BLaER1 treated with 17β-estradiol and CSF1 and Interleukin-3, amounts not matched to agents 10 nM and 100 nM (cell line): ENCODE measurements around the gene LRRD1.
"Not testable (repeated sequence)": the region's sequence is repeated elsewhere in the genome, so short reads cannot be mapped to it uniquely, and the experiment has no call there.

Source experiments
- H3K27ac ChIP-seq, 11 experiments: shearing (Covaris generic); formaldehyde crosslinking; 2 replicates each; pipeline ENCODE4 v1.8.1; 2022
- H3K27me3 ChIP-seq, 11 experiments: shearing (Covaris generic); formaldehyde crosslinking; 2 replicates each; pipeline ENCODE4 v1.8.1; 2022
- H3K36me3 ChIP-seq, 11 experiments: shearing (Covaris generic); formaldehyde crosslinking; 2 replicates each; pipeline ENCODE4 v1.8.1; 2022
- H3K4me1 ChIP-seq, 10 experiments: shearing (Covaris generic); formaldehyde crosslinking; 2 replicates each; pipeline ENCODE4 v1.8.1; 2022
- H3K4me2 ChIP-seq, 11 experiments: shearing (Covaris generic); formaldehyde crosslinking; 2 replicates each; pipeline ENCODE4 v1.8.1; 2022
- H3K4me3 ChIP-seq, 10 experiments: shearing (Covaris generic); formaldehyde crosslinking; 2 replicates each; pipeline ENCODE4 v1.8.1; 2022
- H3K9ac ChIP-seq, 11 experiments: shearing (Covaris generic); formaldehyde crosslinking; 2 replicates each; pipeline ENCODE4 v1.8.1; 2022
- H3K9me3 ChIP-seq, 11 experiments: shearing (Covaris generic); formaldehyde crosslinking; replicated peaks in 1 of 11; 2 replicates each; pipeline ENCODE4 v1.8.1; 2022
- H4K20me1 ChIP-seq, 11 experiments: shearing (Covaris generic); formaldehyde crosslinking; 2 replicates each; pipeline ENCODE4 v1.8.1; 2022
- Cebpa-rat ChIP-seq, 11 experiments: shearing (Covaris generic); IDR thresholded peaks; 2 replicates each; pipeline ENCODE4 v1.8.1; 2022

LRRD1 gene

GRCh38 chr7:92177362-92177761 is 1.6 kb downstream of the LRRD1 start:
- H3K27me3 ChIP-seq = peaks cover 0 to 12% (median 8%) of the 10 kb centered on the region in 11 experiments; a peak in 8 of 22 replicates
- no peak for TF ChIP-seq Cebpa-rat (IDR thresholded peaks at IDR 0.05)

GRCh38 chr7:92169529-92169928 is 9.4 kb downstream of the LRRD1 start:
- not testable (repeated sequence) for H3K36me3 ChIP-seq, H3K4me2 ChIP-seq, H3K27me3 ChIP-seq, H3K4me1 ChIP-seq, H4K20me1 ChIP-seq, H3K9ac ChIP-seq, H3K27ac ChIP-seq, H3K4me3 ChIP-seq
- peaks cover 7 to 23% (median 17%) of the 10 kb centered on the region in 11 experiments; a peak in 21 of 22 replicates for H3K9me3 ChIP-seq

More at GRCh38 chr7:92177362-92177761, 1.6 kb downstream of the LRRD1 start:
- peaks cover 0 to 4% (median 0%) of the 10 kb centered on the region in 11 experiments; a peak in 1 of 22 replicates for H3K9me3 ChIP-seq
- no peaks in the 10 kb centered on the region for H4K20me1 ChIP-seq
- peaks cover 0 to 6% (median 0%) of the 10 kb centered on the region in 10 experiments; a peak in 3 of 20 replicates for H3K4me1 ChIP-seq
- no peak overlapping the region for H3K4me2 ChIP-seq
- no peaks in the 10 kb centered on the region for H3K36me3 ChIP-seq
- H3K4me3 ChIP-seq = no peak overlapping the region
- H3K9ac ChIP-seq = no peak overlapping the region
- no peak overlapping the region for H3K27ac ChIP-seq

- Histone ChIP-seq H3K27me3 (no peaks in the 10 kb centered on the region), H3K27ac (no peak overlapping the region), H3K36me3 (no peaks in the 10 kb centered on the region), H3K4me3 (no peak overlapping the region), H3K4me1 (no peaks in the 10 kb centered on the region), H4K20me1 (no peaks in the 10 kb centered on the region), H3K4me2 (no peak overlapping the region), H3K9me3 (no peaks in the 10 kb centered on the region), H3K9ac (no peak overlapping the region)
- no peak for TF ChIP-seq Cebpa-rat (IDR thresholded peaks at IDR 0.05)
Observed at GRCh38 chr7:92161271-92161670, 17.7 kb downstream of the LRRD1 start.

- Histone ChIP-seq H3K4me3 (no peak overlapping the region), H3K27ac (no peak overlapping the region), H3K9ac (no peak overlapping the region), H4K20me1 (no peaks in the 10 kb centered on the region), H3K9me3 (no peaks in the 10 kb centered on the region), H3K36me3 (no peaks in the 10 kb centered on the region), H3K27me3 (no peaks in the 10 kb centered on the region), H3K4me2 (no peak overlapping the region), H3K4me1 (peaks cover 0 to 13% (median 0%) of the 10 kb centered on the region in 10 experiments; a peak in 4 of 20 replicates)
- TF ChIP-seq Cebpa-rat (IDR thresholded peaks at IDR 0.05) = no peak
Observed at GRCh38 chr7:92158660-92159575, 20.0 kb downstream of the LRRD1 start.

GRCh38 chr7:92156990-92157389 is 22.0 kb downstream of the LRRD1 start:
- no peak overlapping the region for H3K4me3 ChIP-seq
- no peak for TF ChIP-seq Cebpa-rat (IDR thresholded peaks at IDR 0.05)
- H3K9me3 ChIP-seq = no peaks in the 10 kb centered on the region
- no peak overlapping the region for H3K9ac ChIP-seq
- no peak overlapping the region for H3K4me2 ChIP-seq
- H4K20me1 ChIP-seq = no peaks in the 10 kb centered on the region
- no peaks in the 10 kb centered on the region for H3K27me3 ChIP-seq
- no peak overlapping the region for H3K27ac ChIP-seq
- H3K4me1 ChIP-seq = peaks cover 0 to 13% (median 0%) of the 10 kb centered on the region in 10 experiments; a peak in 4 of 20 replicates
- H3K36me3 ChIP-seq = no peaks in the 10 kb centered on the region

GRCh38 chr7:92155108-92155739 is 23.7 kb downstream of the LRRD1 start:
- Histone ChIP-seq H3K4me3 (no peak overlapping the region), H3K27me3 (no peaks in the 10 kb centered on the region), H3K27ac (no peak overlapping the region), H3K4me2 (peak overlapping the region in 2 of 11 experiments; percentile 28 to 53; a peak in 3 of 22 replicates), H4K20me1 (no peaks in the 10 kb centered on the region), H3K36me3 (no peaks in the 10 kb centered on the region), H3K4me1 (peaks cover 0 to 13% (median 0%) of the 10 kb centered on the region in 10 experiments; a peak in 4 of 20 replicates), H3K9ac (no peak overlapping the region), H3K9me3 (no peaks in the 10 kb centered on the region)
- no peak for TF ChIP-seq Cebpa-rat (IDR thresholded peaks at IDR 0.05)

- Histone ChIP-seq H3K4me3 (no peak overlapping the region), H3K9ac (no peak overlapping the region), H3K4me1 (peaks cover 0 to 9% (median 0%) of the 10 kb centered on the region in 10 experiments; a peak in 4 of 20 replicates), H4K20me1 (no peaks in the 10 kb centered on the region), H3K9me3 (no peaks in the 10 kb centered on the region), H3K27ac (no peak overlapping the region), H3K36me3 (no peaks in the 10 kb centered on the region), H3K27me3 (no peaks in the 10 kb centered on the region), H3K4me2 (no peak overlapping the region)
- TF ChIP-seq Cebpa-rat (IDR thresholded peaks at IDR 0.05) = no peak
Observed at GRCh38 chr7:92150450-92151017, 28.4 kb downstream of the LRRD1 start.

GRCh38 chr7:92149736-92150239 is 29.2 kb downstream of the LRRD1 start:
- H3K4me3 ChIP-seq = no peak overlapping the region
- H3K36me3 ChIP-seq = no peaks in the 10 kb centered on the region
- H3K27me3 ChIP-seq = no peaks in the 10 kb centered on the region
- no peak overlapping the region for H3K4me2 ChIP-seq
- H3K9me3 ChIP-seq = no peaks in the 10 kb centered on the region
- H3K4me1 ChIP-seq = peaks cover 0 to 1% (median 0%) of the 10 kb centered on the region in 10 experiments; a peak in 1 of 20 replicates
- TF ChIP-seq Cebpa-rat (IDR thresholded peaks at IDR 0.05) = peak in 3 of 11 experiments; percentile 22 to 60 (median 38); a peak in 2 of 22 replicates
- H3K9ac ChIP-seq = no peak overlapping the region
- H3K27ac ChIP-seq = no peak overlapping the region
- H4K20me1 ChIP-seq = no peaks in the 10 kb centered on the region

- not testable (repeated sequence) for H3K27ac ChIP-seq, H3K4me1 ChIP-seq, H3K4me2 ChIP-seq, H3K4me3 ChIP-seq, H3K9ac ChIP-seq, H3K36me3 ChIP-seq, H3K27me3 ChIP-seq, H4K20me1 ChIP-seq
- H3K9me3 ChIP-seq = peaks cover 0 to 39% (median 9%) of the 10 kb centered on the region in 11 experiments; a peak in 16 of 22 replicates
Observed at GRCh38 chr7:92143192-92143880, 35.6 kb downstream of the LRRD1 start.

- H3K27me3 ChIP-seq, H3K4me3 ChIP-seq: not testable (repeated sequence)
Observed at GRCh38 chr7:92142791-92143190, 36.2 kb downstream of the LRRD1 start.

More at GRCh38 chr7:92142791-92143190, 36.2 kb downstream of the LRRD1 start:
- H3K4me2 ChIP-seq, H3K4me1 ChIP-seq, H4K20me1 ChIP-seq, H3K27ac ChIP-seq, H3K36me3 ChIP-seq, H3K9ac ChIP-seq: not testable (repeated sequence)
- peaks cover 0 to 39% (median 9%) of the 10 kb centered on the region in 11 experiments; a peak in 16 of 22 replicates for H3K9me3 ChIP-seq
